NCI-H460 (cell line): ENCODE results near the gene HSPG2. TPM values are rescaled to one million over a fixed set of nuclear protein-coding genes. Genes with fewer than 3 reads are reported as not detected.

Experiments
- DNase-seq: peaks from one replicate; pipeline ENCODE4 v3.0.0-alpha.2; 2016; ENCODE audit warnings: low read depth; ENCODE audit errors: extremely low read depth
- total RNA-seq: library from RNA; depleted of rRNA; stranded (reverse); fragments of >200 nt; shearing (Covaris generic); gene quantifications from 2 replicates; pipeline ENCODE4 v1.2.3, GENCODE V29; 2014

HSPG2 gene
- total RNA-seq, 1 experiment from 2014 or later = 35.5 TPM

- no peak for DNase-seq
Observed at GRCh38 chr1:21901473-21901847, 35.6 kb downstream of the HSPG2 start.

- DNase-seq = no peak
Observed at GRCh38 chr1:21900766-21901472, 36.2 kb downstream of the HSPG2 start.

GRCh38 chr1:21899987-21900386 is 37.1 kb downstream of the HSPG2 start:
- DNase-seq = no peak

GRCh38 chr1:21899267-21899810 is 37.8 kb downstream of the HSPG2 start:
- DNase-seq = no peak

GRCh38 chr1:21898326-21899200 is 38.5 kb downstream of the HSPG2 start:
- no peak for DNase-seq

- DNase-seq = no peak
Observed at GRCh38 chr1:21897844-21898243, 39.3 kb downstream of the HSPG2 start.

- DNase-seq = no peak
Observed at GRCh38 chr1:21896652-21897532, 40.2 kb downstream of the HSPG2 start.

GRCh38 chr1:21896026-21896425 is 41.1 kb downstream of the HSPG2 start:
- no peak for DNase-seq

- DNase-seq = no peak
Observed at GRCh38 chr1:21894034-21894881, 42.9 kb downstream of the HSPG2 start.

GRCh38 chr1:21893046-21893805 is 43.9 kb downstream of the HSPG2 start:
- no peak for DNase-seq

- DNase-seq = no peak
Observed at GRCh38 chr1:21891621-21892479, 45.3 kb downstream of the HSPG2 start.

GRCh38 chr1:21891081-21891480 is 46.0 kb downstream of the HSPG2 start:
- no peak for DNase-seq

- DNase-seq = no peak
Observed at GRCh38 chr1:21888500-21888899, 48.6 kb downstream of the HSPG2 start.

- no peak for DNase-seq
Observed at GRCh38 chr1:21887796-21888195, 49.3 kb downstream of the HSPG2 start.

GRCh38 chr1:21887216-21887736 is 49.8 kb downstream of the HSPG2 start:
- DNase-seq = no peak

- DNase-seq = no peak
Observed at GRCh38 chr1:21886486-21887215, 50.5 kb downstream of the HSPG2 start.
